Inflammatory macrophage (primary cell): Measurements from ENCODE around the gene TRAPPC2.

ENCODE experiments used
- DNase-seq, 2 donors: peaks; one replicate each; pipeline ENCODE4 v3.0.0-alpha.2; 2020 to 2022
- total RNA-seq, 18 experiments: gene quantifications; one replicate each; lab custom pipeline; 2026; ENCODE audit warnings: mixed read lengths in 6 of 18, inconsistent platforms in 2 of 18; lab: John Stamatoyannopoulos, UW

The TRAPPC2 gene
- 5.8 to 16.5 (median 10.4) reads per million in 18 experiments for total RNA-seq

- peak; percentile 93 to 96 for DNase-seq
Observed at GRCh38 chrX:13734278-13735172, at the start of gene TRAPPC2, which contains the start of gene OFD1. TSS of gene TRAPPC2 (minus strand) at chrX:13734620. CDS start at chrX:13719963, 14,657 bp downstream. TSS of gene OFD1 (plus strand) at chrX:13734748. CDS start at chrX:13735072, 324 bp downstream.

GRCh38 chrX:13780868-13781427, 46.5 kb upstream of the TRAPPC2 start:
- DNase-seq: peak in 1 of 2 donors; percentile 21

GRCh38 chrX:13778916-13779315, 44.5 kb upstream of the TRAPPC2 start:
- DNase-seq: peak; percentile 19 to 64

GRCh38 chrX:13776387-13776786, 42.0 kb upstream of the TRAPPC2 start:
- no peak for DNase-seq

- no peak for DNase-seq
Observed at GRCh38 chrX:13775837-13776236, 41.4 kb upstream of the TRAPPC2 start.

- no peak for DNase-seq
Observed at GRCh38 chrX:13774696-13775095, 40.3 kb upstream of the TRAPPC2 start.

- DNase-seq: no peak
Observed at GRCh38 chrX:13770013-13770535, 35.7 kb upstream of the TRAPPC2 start.

- DNase-seq: no peak
Observed at GRCh38 chrX:13768939-13769338, 34.5 kb upstream of the TRAPPC2 start.

GRCh38 chrX:13764765-13765164, 30.3 kb upstream of the TRAPPC2 start:
- no peak for DNase-seq

GRCh38 chrX:13764281-13764680, 29.9 kb upstream of the TRAPPC2 start:
- DNase-seq: peak; percentile 33 to 45

- no peak for DNase-seq
Observed at GRCh38 chrX:13763489-13763888, 29.1 kb upstream of the TRAPPC2 start.

GRCh38 chrX:13761606-13762414, 27.4 kb upstream of the TRAPPC2 start:
- peak; percentile 9 to 32 for DNase-seq

- peak in 1 of 2 donors; percentile 41 for DNase-seq
Observed at GRCh38 chrX:13760426-13760825, 26.0 kb upstream of the TRAPPC2 start.

GRCh38 chrX:13759152-13759718, 24.8 kb upstream of the TRAPPC2 start:
- peak; percentile 45 to 50 for DNase-seq

GRCh38 chrX:13756381-13756780, 22.0 kb upstream of the TRAPPC2 start:
- DNase-seq: no peak

GRCh38 chrX:13755254-13755653, 20.8 kb upstream of the TRAPPC2 start:
- no peak for DNase-seq

- DNase-seq: peak; percentile 36 to 59
Observed at GRCh38 chrX:13754765-13755164, 20.3 kb upstream of the TRAPPC2 start.

GRCh38 chrX:13752646-13753045, 18.2 kb upstream of the TRAPPC2 start:
- peak; percentile 54 to 55 for DNase-seq

GRCh38 chrX:13752141-13752540, 17.7 kb upstream of the TRAPPC2 start:
- no peak for DNase-seq

GRCh38 chrX:13750812-13751211, 16.4 kb upstream of the TRAPPC2 start:
- DNase-seq: peak in 1 of 2 donors; percentile 31

- DNase-seq: peak; percentile 26 to 27
Observed at GRCh38 chrX:13750204-13750603, 15.8 kb upstream of the TRAPPC2 start.

- no peak for DNase-seq
Observed at GRCh38 chrX:13748486-13748885, 14.1 kb upstream of the TRAPPC2 start.
